Activated CD8-positive, alpha-beta memory T cell treated with anti-CD3 and anti-CD28 coated beads for 1 hour (primary cell): ENCODE results near the gene MRAP2.
"Not testable (repeated sequence)": the region's sequence is repeated elsewhere in the genome, so short reads cannot be mapped to it uniquely, and the experiment has no call there.

Source experiments
- DNase-seq, 2 donors: peaks; one replicate each; pipeline ENCODE4 v3.0.0-alpha.2; 2020; ENCODE audit warnings: low read depth in 1 of 2; ENCODE audit errors: extremely low read depth in 1 of 2

The MRAP2 gene

GRCh38 chr6:84027340-84028181 is 6.0 kb upstream of the MRAP2 start:
- DNase-seq, result no peak

- DNase-seq, result no peak
Measured at GRCh38 chr6:84028350-84028749, 5.2 kb upstream of the MRAP2 start.

GRCh38 chr6:84032000-84032399 is 1.6 kb upstream of the MRAP2 start:
- not testable (repeated sequence) for DNase-seq

GRCh38 chr6:84035484-84035883 is 1.9 kb downstream of the MRAP2 start:
- DNase-seq, result no peak

GRCh38 chr6:84037425-84038089 is 4.0 kb downstream of the MRAP2 start:
- no peak for DNase-seq

- no peak for DNase-seq
Measured at GRCh38 chr6:84042603-84043002, 9.0 kb downstream of the MRAP2 start.

DNA sequence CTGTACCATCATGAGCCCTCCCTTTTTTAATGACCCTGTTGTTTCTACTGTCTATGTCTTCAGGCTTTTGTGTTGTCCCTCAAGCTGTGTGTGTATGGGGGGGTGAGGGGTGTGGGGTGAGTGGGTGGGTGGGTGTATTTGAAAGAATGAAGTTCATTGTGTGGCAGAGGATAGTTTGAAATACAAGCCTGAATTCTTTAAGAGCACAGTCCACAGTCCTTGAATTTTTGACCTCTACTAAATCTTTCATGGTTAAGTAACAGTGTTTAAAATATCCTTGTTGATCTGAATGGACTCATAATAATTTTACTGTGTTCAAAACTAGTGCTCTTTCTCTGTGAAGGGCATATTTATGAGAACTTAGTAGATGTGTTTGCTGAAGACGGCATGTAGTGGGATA is 10.0 kb downstream of the MRAP2 start:
- no peak for DNase-seq

DNA sequence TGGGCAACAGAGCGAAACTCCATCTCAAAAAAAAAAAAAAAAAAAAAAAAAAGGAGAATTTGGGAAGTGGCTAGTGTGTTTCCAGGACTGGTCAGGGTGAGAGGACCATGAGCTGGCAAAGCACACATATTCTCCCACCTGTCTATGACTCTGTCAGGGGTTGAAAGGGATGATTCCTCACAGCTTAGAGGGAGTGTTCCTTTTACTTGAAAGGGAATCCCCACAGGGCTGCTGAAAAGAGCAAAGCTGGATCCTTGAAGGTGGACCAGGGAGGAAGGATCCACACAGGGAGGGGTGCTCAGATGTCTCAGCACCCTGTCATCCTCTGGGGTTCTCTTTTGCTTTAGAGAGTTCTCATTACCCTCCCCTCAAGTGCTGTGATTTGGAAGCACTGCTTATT is 13.2 kb downstream of the MRAP2 start:
- no peak for DNase-seq

DNA sequence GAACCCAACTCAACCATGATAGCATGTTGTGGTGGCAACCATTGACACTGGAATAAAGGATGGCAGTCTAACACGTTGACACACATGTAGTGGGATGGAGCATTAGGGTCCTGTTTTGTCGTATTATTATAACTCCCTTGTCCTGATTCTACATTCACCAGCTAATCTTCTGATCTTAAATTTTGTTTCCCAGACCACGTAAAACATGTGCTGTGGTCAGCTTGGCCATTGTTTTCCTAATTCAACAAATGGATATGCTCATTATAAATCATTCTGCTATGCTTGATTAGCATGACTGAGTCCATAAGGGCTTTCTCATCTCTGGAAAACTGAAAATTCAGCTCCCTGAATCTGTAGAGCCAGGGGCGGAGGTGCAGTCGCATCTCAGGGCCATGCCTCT is 15.0 kb downstream of the MRAP2 start:
- no peak for DNase-seq

GRCh38 chr6:84050408-84050807 is 16.8 kb downstream of the MRAP2 start:
- DNase-seq, result no peak

GRCh38 chr6:84052204-84052882 is 18.8 kb downstream of the MRAP2 start:
- DNase-seq, result no peak

DNA sequence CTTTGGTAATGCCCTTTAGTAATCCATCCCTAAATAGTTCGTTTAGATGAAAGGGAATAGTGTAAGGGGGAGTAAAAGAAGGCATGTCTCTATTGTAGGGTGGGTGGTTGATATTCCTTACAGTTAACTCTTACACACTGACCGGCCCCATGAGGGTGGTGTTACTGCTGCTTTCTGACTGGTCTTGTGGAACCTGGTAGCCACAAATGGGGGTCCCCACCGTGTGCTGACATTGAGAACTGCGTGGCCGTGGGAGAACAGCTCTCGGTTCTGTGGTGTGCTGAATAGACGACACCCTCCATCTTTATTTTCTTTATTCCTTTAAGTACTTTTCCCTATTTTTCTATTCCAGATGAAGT is 19.3 kb downstream of the MRAP2 start:
- DNase-seq, result no peak

- no peak for DNase-seq
Measured at GRCh38 chr6:84055647-84056046, 22.1 kb downstream of the MRAP2 start.

DNA sequence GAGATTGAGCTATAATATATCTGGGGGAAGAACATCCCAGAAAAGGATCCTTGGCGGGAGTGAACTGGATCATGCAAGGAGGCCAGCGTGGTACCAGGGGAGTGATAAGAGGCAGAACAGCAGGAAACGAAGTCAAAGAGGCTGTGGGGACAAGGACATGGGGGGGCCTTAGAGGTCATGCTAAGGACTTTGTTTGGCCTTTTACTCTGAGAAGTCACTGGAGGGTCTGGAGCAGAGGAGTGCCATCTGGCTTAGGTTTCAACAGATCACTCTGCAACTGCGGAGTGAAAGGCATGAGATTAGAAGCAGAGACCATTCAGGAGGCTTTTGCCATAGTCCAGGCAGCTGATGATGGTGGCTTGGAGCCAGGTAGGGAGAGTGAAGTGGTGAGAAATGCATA is 24.3 kb downstream of the MRAP2 start:
- DNase-seq, result no peak

DNA sequence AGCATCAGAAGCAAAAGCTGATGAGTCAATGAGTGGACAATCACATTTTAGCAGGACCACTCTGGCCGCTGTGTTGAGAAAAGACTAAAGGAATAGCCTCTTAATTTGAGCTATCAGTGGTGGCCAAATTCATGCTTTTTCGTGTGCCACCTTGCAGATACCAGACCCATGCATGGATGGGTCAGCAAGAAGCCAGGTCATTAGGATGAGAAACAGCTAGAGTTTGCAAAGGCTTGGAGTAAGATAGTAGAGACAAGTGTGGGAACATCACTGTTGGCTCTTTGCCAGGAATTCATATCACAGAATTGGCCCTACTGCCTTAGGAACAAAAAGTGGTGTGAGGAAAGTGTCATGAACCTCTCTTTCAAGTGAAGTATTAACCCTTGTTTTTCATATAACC is 25.5 kb downstream of the MRAP2 start:
- DNase-seq, result no peak

DNA sequence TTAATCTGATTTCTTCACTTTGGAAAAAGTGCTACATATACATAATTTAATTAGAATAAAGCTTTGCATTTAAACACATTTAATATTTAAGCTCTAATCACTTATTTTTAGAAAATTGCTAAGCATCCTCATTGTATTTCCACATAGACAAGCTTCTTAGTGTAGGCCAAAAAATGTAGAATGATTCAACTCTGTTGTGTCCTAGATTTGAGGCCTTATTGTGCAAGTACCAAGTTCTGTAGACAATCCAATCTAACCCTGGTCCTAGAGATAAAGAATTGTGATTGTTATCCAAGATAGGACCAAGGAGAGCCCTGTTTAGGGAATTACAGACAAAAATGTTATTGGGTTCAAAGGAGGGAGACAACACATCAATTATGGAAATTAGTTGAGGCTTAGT is 27.6 kb downstream of the MRAP2 start:
- no peak for DNase-seq

DNA sequence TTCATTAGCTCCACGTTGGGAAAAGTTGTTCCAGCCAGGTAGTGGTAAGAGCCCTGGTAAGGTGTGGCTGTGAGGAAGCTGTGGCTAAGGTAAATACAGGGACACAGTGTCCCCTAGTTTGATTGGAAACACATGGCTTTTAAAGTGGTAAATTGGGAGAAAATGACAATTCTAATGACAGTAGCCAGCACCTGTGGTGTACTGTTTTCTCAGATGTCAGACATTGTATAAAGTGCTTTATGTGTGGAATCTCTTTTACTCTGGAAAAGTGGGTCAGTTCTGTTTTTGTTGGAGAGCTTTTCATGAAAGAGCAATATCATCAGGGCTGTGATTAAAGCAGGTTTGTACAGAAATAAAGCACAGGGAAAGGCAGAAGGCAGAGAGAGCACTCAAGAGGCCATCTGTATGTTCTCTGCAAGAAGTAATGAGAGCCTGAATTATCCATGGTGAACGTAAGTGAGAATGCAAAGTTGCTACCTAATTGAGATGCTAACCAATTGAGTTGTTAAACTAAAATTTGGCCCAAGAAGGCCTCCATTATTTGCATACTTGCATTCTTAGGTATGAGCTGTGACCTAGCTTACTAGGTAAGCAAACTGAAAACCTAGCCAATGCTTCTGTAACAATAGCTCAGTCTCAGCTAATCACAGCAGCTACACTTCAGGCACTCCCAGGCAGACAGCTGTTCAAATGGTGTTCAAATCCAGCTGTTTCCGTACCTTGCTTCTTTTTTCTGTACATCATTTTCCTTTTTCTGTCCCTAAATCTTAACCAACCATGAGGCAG is 28.2 kb downstream of the MRAP2 start:
- no peak for DNase-seq

- DNase-seq, result no peak
Measured at GRCh38 chr6:84062519-84063154, 29.1 kb downstream of the MRAP2 start.

DNA sequence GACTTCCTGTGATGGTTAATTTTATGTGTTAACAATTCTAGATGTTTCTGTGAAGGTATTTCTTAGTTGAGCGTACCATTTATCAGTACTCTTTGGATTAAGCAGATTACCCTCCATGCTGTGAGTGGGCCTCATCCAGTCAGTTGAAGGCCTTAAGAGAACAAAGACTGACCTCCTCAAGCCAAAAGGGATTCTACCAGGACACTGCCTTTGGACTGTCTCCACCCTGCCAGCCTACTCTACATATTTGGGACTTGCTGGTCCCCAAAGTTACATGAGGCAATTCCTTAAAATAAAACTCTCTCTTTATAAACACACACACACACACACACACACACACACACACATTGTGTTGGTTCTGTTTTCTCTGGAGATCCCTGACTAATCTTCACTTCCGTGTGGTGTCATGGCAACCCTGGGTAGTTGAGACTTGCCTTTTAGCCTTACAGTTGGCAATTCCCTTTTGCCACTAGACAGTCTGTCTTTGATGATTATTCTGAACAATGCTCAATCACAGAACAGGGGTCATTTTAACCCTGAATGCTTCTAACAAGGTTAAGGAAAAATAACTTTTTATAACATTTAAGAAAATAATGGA is 32.2 kb downstream of the MRAP2 start:
- DNase-seq, result no peak

- DNase-seq, result no peak
Measured at GRCh38 chr6:84066536-84066935, 33.0 kb downstream of the MRAP2 start.
